Islet of Langerhans (tissue), 1 donor: ENCODE measurements around the gene ZNF746.
"Not testable (repeated sequence)": the region's sequence is repeated elsewhere in the genome, so short reads cannot be mapped to it uniquely, and the experiment has no call there.

Experiments used
- FAIRE-seq: peaks from one replicate; lab custom pipeline; 2011; peaks lifted over from hg19 to GRCh38; lab: Jason Lieb, UNC

Gene ZNF746

GRCh38 chr7:149497467-149498261 is at the start of gene ZNF746:
Gene ZNF746 (minus strand): TSS chr7:149497809. CDS start chr7:149497536, 273 bp downstream.
- no peak for FAIRE-seq

GRCh38 chr7:149547126-149547525 is 49.5 kb upstream of the ZNF746 start:
- no peak for FAIRE-seq

GRCh38 chr7:149546331-149546730 is 48.7 kb upstream of the ZNF746 start:
- FAIRE-seq = no peak

- FAIRE-seq = no peak
Observed at GRCh38 chr7:149544028-149544427, 46.4 kb upstream of the ZNF746 start.

- FAIRE-seq = no peak
Observed at GRCh38 chr7:149532654-149533053, 35.0 kb upstream of the ZNF746 start.

- no peak for FAIRE-seq
Observed at GRCh38 chr7:149529136-149529718, 31.6 kb upstream of the ZNF746 start.

GRCh38 chr7:149527414-149527813 is 29.8 kb upstream of the ZNF746 start:
- FAIRE-seq = no peak

GRCh38 chr7:149525280-149525679 is 27.7 kb upstream of the ZNF746 start:
- no peak for FAIRE-seq

- no peak for FAIRE-seq
Observed at GRCh38 chr7:149524394-149524793, 26.8 kb upstream of the ZNF746 start.

GRCh38 chr7:149510248-149510647 is 12.6 kb upstream of the ZNF746 start:
- FAIRE-seq = no peak

GRCh38 chr7:149509774-149510173 is 12.2 kb upstream of the ZNF746 start:
- FAIRE-seq = no peak

GRCh38 chr7:149505551-149505950 is 7.9 kb upstream of the ZNF746 start:
- no peak for FAIRE-seq

- no peak for FAIRE-seq
Observed at GRCh38 chr7:149501651-149502050, 4.0 kb upstream of the ZNF746 start.

GRCh38 chr7:149500910-149501309 is 3.3 kb upstream of the ZNF746 start:
- FAIRE-seq = no peak

GRCh38 chr7:149500201-149500600 is 2.6 kb upstream of the ZNF746 start:
- no peak for FAIRE-seq

- no peak for FAIRE-seq
Observed at GRCh38 chr7:149498811-149499210, 1.2 kb upstream of the ZNF746 start.

GRCh38 chr7:149496642-149497391 is 792 bp downstream of the ZNF746 start:
- FAIRE-seq = no peak

GRCh38 chr7:149495785-149496641 is 1.6 kb downstream of the ZNF746 start:
- FAIRE-seq = no peak

- FAIRE-seq = no peak
Observed at GRCh38 chr7:149494738-149495368, 2.8 kb downstream of the ZNF746 start.

- FAIRE-seq = not testable (repeated sequence)
Observed at GRCh38 chr7:149493975-149494374, 3.6 kb downstream of the ZNF746 start.

- no peak for FAIRE-seq
Observed at GRCh38 chr7:149493366-149493765, 4.2 kb downstream of the ZNF746 start.
